Measurements from ENCODE around the gene STAT5B.

- TF ChIP-seq, protein P1, sequence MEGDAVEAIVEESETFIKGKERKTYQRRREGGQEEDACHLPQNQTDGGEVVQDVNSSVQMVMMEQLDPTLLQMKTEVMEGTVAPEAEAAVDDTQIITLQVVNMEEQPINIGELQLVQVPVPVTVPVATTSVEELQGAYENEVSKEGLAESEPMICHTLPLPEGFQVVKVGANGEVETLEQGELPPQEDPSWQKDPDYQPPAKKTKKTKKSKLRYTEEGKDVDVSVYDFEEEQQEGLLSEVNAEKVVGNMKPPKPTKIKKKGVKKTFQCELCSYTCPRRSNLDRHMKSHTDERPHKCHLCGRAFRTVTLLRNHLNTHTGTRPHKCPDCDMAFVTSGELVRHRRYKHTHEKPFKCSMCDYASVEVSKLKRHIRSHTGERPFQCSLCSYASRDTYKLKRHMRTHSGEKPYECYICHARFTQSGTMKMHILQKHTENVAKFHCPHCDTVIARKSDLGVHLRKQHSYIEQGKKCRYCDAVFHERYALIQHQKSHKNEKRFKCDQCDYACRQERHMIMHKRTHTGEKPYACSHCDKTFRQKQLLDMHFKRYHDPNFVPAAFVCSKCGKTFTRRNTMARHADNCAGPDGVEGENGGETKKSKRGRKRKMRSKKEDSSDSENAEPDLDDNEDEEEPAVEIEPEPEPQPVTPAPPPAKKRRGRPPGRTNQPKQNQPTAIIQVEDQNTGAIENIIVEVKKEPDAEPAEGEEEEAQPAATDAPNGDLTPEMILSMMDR (IDR thresholded peaks at IDR 0.05), result no peak
- TF ChIP-seq POLR2A (IDR thresholded peaks at IDR 0.05), result no peak
Observed at GRCh38 chr17:42253578-42253977, 22.6 kb downstream of the STAT5B start.
